H9 (cell line): ENCODE results near the gene KMT2C. TPM values are rescaled to one million over a fixed set of nuclear protein-coding genes. Genes with fewer than 3 reads are reported as not detected.
"Not testable (repeated sequence)": the region's sequence is repeated elsewhere in the genome, so short reads cannot be mapped to it uniquely, and the experiment has no call there.

Experiments used
- DNase-seq: peaks from one replicate; pipeline ENCODE4 v3.0.0-alpha.2; 2017
- H2AFZ ChIP-seq: one replicate; pipeline ENCODE4 v1.6.1; 2013; ENCODE audit warnings: mild to moderate bottlenecking, low read length, control low read depth, moderate library complexity
- H2AK5ac ChIP-seq: 2 replicates; pipeline ENCODE4 v1.6.1; 2013; ENCODE audit warnings: low read length, control low read depth, mixed read lengths; ENCODE audit not compliant: insufficient read length
- H2BK120ac ChIP-seq: one replicate; pipeline ENCODE4 v1.6.1; 2013; ENCODE audit warnings: low read depth, mild to moderate bottlenecking, low read length, control low read depth, inconsistent platforms; ENCODE audit not compliant: poor library complexity, severe bottlenecking
- H2BK12ac ChIP-seq: 2 replicates; pipeline ENCODE4 v1.6.1; 2013; ENCODE audit warnings: low read length, control low read depth, mixed read lengths, low read depth; ENCODE audit not compliant: insufficient read length
- H2BK15ac ChIP-seq: 2 replicates; pipeline ENCODE4 v1.6.1; 2013; ENCODE audit warnings: low read depth, low read length, control low read depth
- H2BK20ac ChIP-seq: one replicate; pipeline ENCODE4 v1.6.1; 2013; ENCODE audit warnings: low read depth, mild to moderate bottlenecking, low read length, control low read depth, inconsistent platforms; ENCODE audit not compliant: poor library complexity, severe bottlenecking
- H2BK5ac ChIP-seq: 2 replicates; pipeline ENCODE4 v1.6.1; 2013; ENCODE audit warnings: low read length, control low read depth, mixed read lengths; ENCODE audit not compliant: insufficient read length
- H3K14ac ChIP-seq: 2 replicates; pipeline ENCODE4 v1.6.1; 2013; ENCODE audit warnings: low read length, control low read depth; ENCODE audit not compliant: insufficient read depth
- H3K18ac ChIP-seq: 2 replicates; pipeline ENCODE4 v1.6.1; 2013; ENCODE audit warnings: low read depth, mild to moderate bottlenecking, mixed read lengths, low read length, control low read depth; ENCODE audit not compliant: insufficient read length
- H3K23ac ChIP-seq: 2 replicates; pipeline ENCODE4 v1.6.1; 2013; ENCODE audit warnings: low read length, control low read depth, mixed read lengths, low read depth; ENCODE audit not compliant: insufficient read length
- H3K23me2 ChIP-seq: 2 replicates; pipeline ENCODE4 v1.6.1; 2013; ENCODE audit warnings: low read depth, mild to moderate bottlenecking, mixed read lengths, low read length, control low read depth; ENCODE audit not compliant: insufficient read length, poor library complexity, severe bottlenecking
- H3K27ac ChIP-seq: 2 replicates; pipeline ENCODE4 v1.5.1; 2013; ENCODE audit warnings: low read length, control low read depth, mixed read lengths, low read depth; ENCODE audit not compliant: insufficient read length
- H3K27me3 ChIP-seq: 2 replicates; pipeline ENCODE4 v1.6.1; 2013; ENCODE audit warnings: low read length, control low read depth, inconsistent platforms; ENCODE audit not compliant: insufficient read depth
- H3K4ac ChIP-seq: 2 replicates; pipeline ENCODE4 v1.6.1; 2013; ENCODE audit warnings: low read depth, mild to moderate bottlenecking, control low read depth, inconsistent platforms, low read length, moderate library complexity
- H3K4me1 ChIP-seq: 2 replicates; pipeline ENCODE4 v1.6.1; 2013; ENCODE audit warnings: low read length, control low read depth, inconsistent platforms; ENCODE audit not compliant: insufficient read depth
- H3K4me2 ChIP-seq: 2 replicates; pipeline ENCODE4 v1.6.1; 2013; ENCODE audit warnings: low read length, control low read depth, mixed read lengths; ENCODE audit not compliant: insufficient read length, insufficient read depth
- H3K56ac ChIP-seq: 2 replicates; pipeline ENCODE4 v1.6.1; 2013; ENCODE audit warnings: low read depth, mild to moderate bottlenecking, mixed read lengths, low read length, control low read depth; ENCODE audit not compliant: insufficient read length
- H3K79me1 ChIP-seq: 2 replicates; pipeline ENCODE4 v1.6.1; 2013; ENCODE audit warnings: low read depth, mild to moderate bottlenecking, moderate library complexity, low read length, control low read depth, inconsistent platforms; ENCODE audit not compliant: insufficient read depth, poor library complexity, severe bottlenecking
- H3K79me2 ChIP-seq: 2 replicates; pipeline ENCODE4 v1.6.1; 2013; ENCODE audit warnings: low read length, control low read depth, inconsistent platforms; ENCODE audit not compliant: insufficient read depth
- H3K9ac ChIP-seq: 2 replicates; pipeline ENCODE4 v1.6.1; 2013; ENCODE audit warnings: low read length, control low read depth, mixed read lengths; ENCODE audit not compliant: insufficient read length; ENCODE audit errors: extremely low read depth
- H3K9me3 ChIP-seq: one replicate; pipeline ENCODE4 v1.6.1; 2013; ENCODE audit warnings: low read depth, low read length, inconsistent platforms; ENCODE audit not compliant: control insufficient read depth
- H3T11ph ChIP-seq: one replicate; pipeline ENCODE4 v1.6.1; 2013; ENCODE audit warnings: mild to moderate bottlenecking, low read length, control low read depth, inconsistent platforms
- H4K20me1 ChIP-seq: one replicate; pipeline ENCODE4 v1.6.1; 2013; ENCODE audit not compliant: control insufficient read depth, insufficient read length, insufficient read depth
- H4K5ac ChIP-seq: 2 replicates; pipeline ENCODE4 v1.6.1; 2013; ENCODE audit warnings: low read depth, mild to moderate bottlenecking, mixed read lengths, low read length, control low read depth; ENCODE audit not compliant: insufficient read length
- H4K8ac ChIP-seq: replicated peaks from 2 replicates; pipeline ENCODE4 v1.6.1; 2013; ENCODE audit warnings: low read length, control low read depth, mixed read lengths, low read depth; ENCODE audit not compliant: insufficient read length
- H4K91ac ChIP-seq: 2 replicates; pipeline ENCODE4 v1.6.1; 2013; ENCODE audit warnings: low read depth, mild to moderate bottlenecking, moderate library complexity, mixed read lengths, low read length, control low read depth; ENCODE audit not compliant: insufficient read length
- H3K27ac Mint-ChIP-seq, 3 experiments: 2 replicates in 2 of 3; 3 replicates in 1 of 3; pipeline ENCODE4 v1.8.0; 2020 to 2021; ENCODE audit warnings: mixed read lengths in 3 of 3, mild to moderate bottlenecking in 1 of 3, moderate library complexity in 1 of 3
- H3K27me3 Mint-ChIP-seq: 2 replicates; pipeline ENCODE4 v1.8.0; 2021; ENCODE audit warnings: low read depth, mild to moderate bottlenecking, moderate library complexity, mixed read lengths
- H3K36me3 Mint-ChIP-seq, 3 experiments: 2 replicates in 2 of 3; 3 replicates in 1 of 3; pipeline ENCODE4 v1.8.0; 2020 to 2021; ENCODE audit warnings: low read depth in 3 of 3, mixed read lengths in 3 of 3; ENCODE audit not compliant: insufficient read depth in 1 of 3
- H3K4me1 Mint-ChIP-seq, 2 experiments: 2 replicates each; pipeline ENCODE4 v1.8.0; 2020; ENCODE audit warnings: mixed read lengths in 2 of 2
- H3K4me3 Mint-ChIP-seq, 2 experiments: 2 replicates in 1 of 2; 3 replicates in 1 of 2; pipeline ENCODE4 v1.8.0; 2020 to 2021; ENCODE audit warnings: mild to moderate bottlenecking in 2 of 2, mixed read lengths in 2 of 2, moderate library complexity in 1 of 2
- H3K9me3 Mint-ChIP-seq, 2 experiments: 2 replicates in 1 of 2; 3 replicates in 1 of 2; pipeline ENCODE4 v1.8.0; 2020; ENCODE audit warnings: mild to moderate bottlenecking in 2 of 2, mixed read lengths in 2 of 2, moderate library complexity in 1 of 2
- WGBS: extraction: QIAGEN DNeasy Blood & Tissue Kit; methylation state at CpG from one replicate; pipeline ENCODE4 v1.1.7; 2013; ENCODE audit warnings: missing lambda C conversion rate, low lambda C conversion rate, mixed read lengths; ENCODE audit not compliant: insufficient read length; ENCODE audit errors: extremely low coverage; 5-methylcytosine and 5-hydroxymethylcytosine counted together
- total RNA-seq: library from RNA; stranded (reverse); gene quantifications from 2 replicates; pipeline ENCODE4 v1.2.1, GENCODE V29; 2021

KMT2C gene
- total RNA-seq, 1 experiment from 2014 or later, result 32.2 TPM

DNA sequence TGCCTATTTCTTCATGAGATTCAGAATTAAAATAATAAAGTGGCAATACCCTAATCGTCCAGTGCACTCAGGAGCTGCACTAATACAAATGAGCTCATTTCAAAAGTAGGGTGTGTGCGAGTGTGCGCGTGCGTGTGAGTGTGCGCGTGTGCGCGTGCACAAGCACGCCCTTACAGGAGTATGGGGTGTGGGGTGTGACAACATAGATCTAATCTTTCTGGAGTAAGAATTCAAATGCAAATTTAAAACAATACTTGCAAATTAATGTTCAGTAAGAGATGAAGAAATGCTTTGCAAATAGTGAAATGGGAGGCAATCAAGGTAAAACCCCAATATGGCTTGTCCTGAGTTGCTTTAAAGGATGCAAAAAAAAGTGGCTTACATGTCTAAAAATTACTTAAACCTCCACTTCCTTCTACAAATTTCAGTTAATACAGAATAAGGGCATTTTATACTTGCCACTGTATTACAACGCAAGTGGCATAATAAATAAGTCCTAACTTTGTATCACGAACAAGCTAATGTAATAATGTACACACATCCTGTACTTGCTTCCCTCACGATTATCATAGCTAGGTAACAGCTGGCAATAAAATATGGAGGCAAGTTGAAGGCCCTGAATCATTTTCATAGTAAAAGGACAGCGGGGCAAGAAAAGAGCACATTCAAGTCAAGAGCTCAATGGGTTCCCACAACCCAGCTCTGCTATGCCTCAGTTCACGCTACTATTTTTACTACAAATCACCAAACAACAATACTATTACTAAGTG, 1.9 kb downstream of the KMT2C start:
- not testable (repeated sequence) for H3T11ph ChIP-seq, H2BK15ac ChIP-seq, H3K18ac ChIP-seq, H3K4me1 ChIP-seq, H2BK12ac ChIP-seq, H3K27ac Mint-ChIP-seq, H3K27ac ChIP-seq, H2BK120ac ChIP-seq, H4K91ac ChIP-seq, H3K56ac ChIP-seq, H4K5ac ChIP-seq, H2BK20ac ChIP-seq, H3K27me3 ChIP-seq, H2BK5ac ChIP-seq, H3K23me2 ChIP-seq, H3K4ac ChIP-seq, H3K9me3 ChIP-seq, H2AK5ac ChIP-seq, DNase-seq, H2AFZ ChIP-seq, H4K20me1 ChIP-seq, H3K14ac ChIP-seq, H3K79me1 ChIP-seq, H3K36me3 Mint-ChIP-seq, H3K9me3 Mint-ChIP-seq, H4K8ac ChIP-seq, H3K23ac ChIP-seq
- H3K27me3 Mint-ChIP-seq, result peaks cover 13% of the 10 kb centered on the region
- H3K4me1 Mint-ChIP-seq, result peaks cover 27 to 44% of the 10 kb centered on the region in 2 experiments
- peak overlapping the region; percentile 80 to 97 for H3K4me3 Mint-ChIP-seq
- Histone ChIP-seq H3K79me2 (peaks cover 15% of the 10 kb centered on the region; the same call in 1 of the 2 replicates), H3K9ac (peak overlapping the region; percentile 50), H3K4me2 (peak overlapping the region; percentile 99)
- no CpG with 5 or more reads among the region's 15 CpGs for WGBS

DNA sequence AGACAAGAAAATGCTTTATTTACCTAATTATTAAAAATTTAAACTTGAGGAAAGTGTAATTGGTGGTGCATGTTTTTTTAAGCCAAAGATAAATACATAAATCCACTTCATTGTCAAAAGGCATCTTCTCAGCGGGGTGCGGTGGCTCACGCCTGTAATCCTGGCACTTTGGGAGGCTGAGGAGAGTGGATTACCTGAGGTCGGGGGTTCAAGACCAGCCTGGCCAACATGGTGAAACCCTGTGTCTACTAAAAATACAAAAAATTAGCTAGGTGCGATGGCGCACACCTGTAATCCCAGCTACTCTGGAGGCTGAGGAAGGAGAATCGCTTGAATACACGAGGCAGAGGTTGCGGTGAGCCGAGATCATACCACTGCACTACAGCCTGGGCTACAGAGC, 3.1 kb downstream of the KMT2C start:
- H2BK120ac ChIP-seq, H3K56ac ChIP-seq, H2BK5ac ChIP-seq, H2AFZ ChIP-seq, H3T11ph ChIP-seq, H3K14ac ChIP-seq, H4K5ac ChIP-seq, H3K36me3 Mint-ChIP-seq, H3K27ac Mint-ChIP-seq, H2BK15ac ChIP-seq, H3K4me1 ChIP-seq, H3K23ac ChIP-seq, H3K27me3 ChIP-seq, H3K27ac ChIP-seq, H4K91ac ChIP-seq, H2AK5ac ChIP-seq, H3K4me2 ChIP-seq, H3K27me3 Mint-ChIP-seq, H2BK12ac ChIP-seq, H3K4ac ChIP-seq, H2BK20ac ChIP-seq, H4K8ac ChIP-seq, H3K79me1 ChIP-seq, H3K9me3 ChIP-seq, H3K9me3 Mint-ChIP-seq, H3K18ac ChIP-seq, H4K20me1 ChIP-seq, H3K9ac ChIP-seq, DNase-seq, H3K23me2 ChIP-seq: not testable (repeated sequence)
- H3K79me2 ChIP-seq, result peaks cover 17% of the 10 kb centered on the region; the same call in 1 of the 2 replicates
- Mint-ChIP-seq H3K4me3 (0 out of 5 replicates have a peak overlapping the region, but pooled peaks of 1 of the 2 experiments have one; percentile 4), H3K4me1 (peaks cover 33 to 47% of the 10 kb centered on the region in 2 experiments)
- WGBS, result no CpG with 5 or more reads among the region's 10 CpGs
